ENCODE data around the gene ZNF880. TPM values are rescaled to one million over a fixed set of nuclear protein-coding genes. Genes with fewer than 3 reads are reported as not detected.
"Not testable (repeated sequence)": the region's sequence is repeated elsewhere in the genome, so short reads cannot be mapped to it uniquely, and the experiment has no call there.

ZNF880 gene
- polyA plus RNA-seq, 1 experiment = 12.9 TPM

DNA sequence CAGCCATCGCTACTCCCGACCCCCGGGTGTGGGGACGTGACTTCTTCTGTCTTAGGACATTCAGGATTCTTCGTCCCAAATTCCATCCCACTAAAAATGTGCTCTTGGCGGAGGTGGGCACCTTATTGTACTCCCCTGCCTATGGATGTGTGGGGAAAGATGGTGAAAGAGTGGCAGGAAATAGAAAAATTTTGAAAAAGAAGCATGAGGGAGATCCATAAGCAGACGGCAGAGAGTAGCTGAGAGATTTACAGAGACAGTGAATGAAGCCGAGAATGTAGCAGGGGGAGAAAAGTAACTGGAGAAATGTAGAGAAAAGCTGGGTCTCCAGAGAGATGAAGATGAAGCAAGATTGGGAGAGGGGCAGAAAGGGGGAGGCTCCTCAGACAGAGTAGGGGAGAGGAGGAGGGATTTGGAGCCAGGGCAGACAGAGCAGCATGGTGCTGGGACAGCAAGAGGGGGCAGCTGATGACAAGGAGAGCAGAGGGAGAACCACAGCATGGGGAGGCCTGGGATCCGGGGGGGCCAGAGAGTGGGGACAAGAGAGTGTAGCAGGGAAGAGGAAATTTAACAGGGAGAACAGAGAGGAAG, 32.8 kb upstream of the ZNF880 start:
- TF ChIP-seq, protein P1, sequence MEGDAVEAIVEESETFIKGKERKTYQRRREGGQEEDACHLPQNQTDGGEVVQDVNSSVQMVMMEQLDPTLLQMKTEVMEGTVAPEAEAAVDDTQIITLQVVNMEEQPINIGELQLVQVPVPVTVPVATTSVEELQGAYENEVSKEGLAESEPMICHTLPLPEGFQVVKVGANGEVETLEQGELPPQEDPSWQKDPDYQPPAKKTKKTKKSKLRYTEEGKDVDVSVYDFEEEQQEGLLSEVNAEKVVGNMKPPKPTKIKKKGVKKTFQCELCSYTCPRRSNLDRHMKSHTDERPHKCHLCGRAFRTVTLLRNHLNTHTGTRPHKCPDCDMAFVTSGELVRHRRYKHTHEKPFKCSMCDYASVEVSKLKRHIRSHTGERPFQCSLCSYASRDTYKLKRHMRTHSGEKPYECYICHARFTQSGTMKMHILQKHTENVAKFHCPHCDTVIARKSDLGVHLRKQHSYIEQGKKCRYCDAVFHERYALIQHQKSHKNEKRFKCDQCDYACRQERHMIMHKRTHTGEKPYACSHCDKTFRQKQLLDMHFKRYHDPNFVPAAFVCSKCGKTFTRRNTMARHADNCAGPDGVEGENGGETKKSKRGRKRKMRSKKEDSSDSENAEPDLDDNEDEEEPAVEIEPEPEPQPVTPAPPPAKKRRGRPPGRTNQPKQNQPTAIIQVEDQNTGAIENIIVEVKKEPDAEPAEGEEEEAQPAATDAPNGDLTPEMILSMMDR (IDR thresholded peaks at IDR 0.05; ENCODE audit: insufficient read depth, low read depth, low read length) = no peak

DNA sequence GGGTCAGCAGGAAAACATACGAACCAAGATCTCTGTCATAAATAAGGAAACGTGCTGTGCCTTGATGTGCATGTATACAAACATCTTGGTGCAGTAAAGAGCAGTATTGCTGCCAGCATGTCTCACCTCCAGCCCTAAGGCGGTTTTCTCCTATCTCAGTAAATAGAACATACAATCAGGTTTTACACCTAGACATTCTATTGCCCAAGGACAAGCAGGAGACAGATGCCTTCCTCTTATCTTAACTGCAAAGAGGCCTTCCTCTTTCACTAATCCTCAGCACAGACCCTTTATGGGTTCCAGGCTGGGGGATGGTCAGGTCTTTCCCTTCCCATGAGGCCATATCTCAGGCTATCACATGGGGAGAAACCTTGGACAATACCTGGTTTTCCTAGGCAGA, 30.7 kb upstream of the ZNF880 start:
- DNase-seq (ENCODE audit: low read depth); CTCF ChIA-PET; H3K27me3 ChIP-seq (ENCODE audit: control insufficient read depth, insufficient read depth, low read length); POLR2A ChIA-PET; H3K36me3 ChIP-seq (ENCODE audit: control insufficient read depth, insufficient read depth, low read length); H3K4me3 ChIP-seq (ENCODE audit: low read depth, low read length): not testable (repeated sequence)

More for the DNA sequence above, 32.8 kb upstream of the ZNF880 start:
- POLR2A ChIA-PET = no interaction called here
- CTCF ChIA-PET = interaction anchor here (0.6 to 1.0 kb wide), 2 partner anchors 13 to 153 kb away, joined by 3 read pairs; no protein-coding TSS in a partner anchor
- H3K4me3 ChIP-seq (ENCODE audit: low read depth, low read length) = peak overlapping the region; percentile 73
- H3K27me3 ChIP-seq (ENCODE audit: control insufficient read depth, insufficient read depth, low read length) = no peaks in the 10 kb centered on the region
- no peak for DNase-seq (ENCODE audit: low read depth)
- no peaks in the 10 kb centered on the region for H3K36me3 ChIP-seq (ENCODE audit: control insufficient read depth, insufficient read depth, low read length)

DNA sequence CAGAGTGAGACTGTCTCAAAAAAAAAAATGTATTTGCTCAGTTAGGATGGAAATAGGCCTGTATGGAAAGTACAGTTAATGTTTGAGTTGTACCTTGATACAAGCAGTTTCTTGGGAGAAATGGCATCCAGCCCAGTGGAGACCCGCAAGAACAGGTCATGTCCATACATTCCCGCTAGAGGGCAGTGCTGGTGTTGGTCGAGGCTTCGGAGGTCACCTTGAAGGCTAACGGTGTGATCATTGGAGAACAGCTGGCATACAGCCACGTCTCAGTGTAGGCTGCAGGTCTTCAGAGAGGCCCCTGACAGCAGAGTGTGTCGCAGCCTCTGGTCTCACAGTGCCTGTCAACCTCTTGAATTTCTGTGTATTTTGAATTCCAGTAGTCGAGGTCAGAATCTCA, 26.2 kb upstream of the ZNF880 start:
- H3K4me3 ChIP-seq (ENCODE audit: low read depth, low read length) = no peak overlapping the region
- no peaks in the 10 kb centered on the region for H3K36me3 ChIP-seq (ENCODE audit: control insufficient read depth, insufficient read depth, low read length)
- no peak for DNase-seq (ENCODE audit: low read depth)
- POLR2A ChIA-PET = no interaction called here
- H3K27me3 ChIP-seq (ENCODE audit: control insufficient read depth, insufficient read depth, low read length) = no peaks in the 10 kb centered on the region
- TF ChIP-seq, protein P1 (IDR thresholded peaks at IDR 0.05; ENCODE audit: insufficient read depth, low read depth, low read length) = peak; percentile 27; the same call in 1 of the 2 replicates
- CTCF ChIA-PET = interaction anchor here (0.7 kb wide), 1 partner anchor 1252 kb away, joined by 3 read pairs; no protein-coding TSS in a partner anchor

DNA sequence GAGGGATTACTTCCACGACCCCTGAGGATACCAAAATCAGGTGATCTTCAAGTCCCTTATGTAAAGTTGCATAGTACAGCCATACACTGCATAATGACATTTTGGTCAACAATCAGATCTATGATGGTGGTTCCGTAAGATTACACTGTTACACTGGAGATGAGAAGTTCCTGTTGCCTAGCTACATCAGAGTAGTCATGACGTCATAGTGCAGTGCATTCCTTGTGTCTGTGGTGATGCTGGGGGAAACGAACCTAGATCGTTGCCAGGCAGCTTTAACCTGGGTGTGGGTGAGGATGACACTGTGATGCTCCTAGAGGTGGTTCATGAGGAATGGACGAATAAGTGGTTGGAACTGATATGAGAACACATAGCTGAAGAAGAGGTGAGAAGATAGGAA, 24.6 kb upstream of the ZNF880 start:
- CTCF ChIA-PET = no interaction called here
- POLR2A ChIA-PET = interaction anchor here (0.6 kb wide), 1 partner anchor 414 kb away, joined by 4 read pairs; no protein-coding TSS in a partner anchor
- TF ChIP-seq, protein P1 (IDR thresholded peaks at IDR 0.05; ENCODE audit: insufficient read depth, low read depth, low read length) = no peak

DNA sequence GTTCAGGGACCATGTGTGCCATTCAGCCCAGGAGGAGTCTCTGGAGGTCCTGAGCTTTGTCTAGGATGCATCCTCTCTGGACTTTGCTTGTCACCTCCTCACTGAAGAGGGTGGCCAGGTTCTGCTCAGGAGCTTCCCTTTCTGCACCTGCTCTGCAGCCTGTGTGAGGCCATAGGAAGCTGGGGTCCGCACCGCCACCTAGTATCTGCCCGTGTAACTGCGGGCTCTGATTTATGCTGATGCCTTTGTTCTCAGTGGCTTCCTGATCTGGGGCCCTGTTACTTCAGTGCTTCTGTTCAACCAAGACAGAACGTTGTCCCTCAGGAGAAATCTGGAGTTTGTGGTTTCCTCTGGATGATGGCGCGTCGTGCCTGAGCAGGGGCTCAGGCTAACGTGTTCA, 18.2 kb upstream of the ZNF880 start:
- H3K27me3 ChIP-seq (ENCODE audit: control insufficient read depth, insufficient read depth, low read length) = no peaks in the 10 kb centered on the region
- POLR2A ChIA-PET = no interaction called here
- no peak for DNase-seq (ENCODE audit: low read depth)
- CTCF ChIA-PET = no interaction called here
- peaks cover 5% of the 10 kb centered on the region for H3K36me3 ChIP-seq (ENCODE audit: control insufficient read depth, insufficient read depth, low read length)
- TF ChIP-seq, protein P1 (IDR thresholded peaks at IDR 0.05; ENCODE audit: insufficient read depth, low read depth, low read length) = no peak
- H3K4me3 ChIP-seq (ENCODE audit: low read depth, low read length) = no peak overlapping the region

More for the DNA sequence above, 24.6 kb upstream of the ZNF880 start:
- DNase-seq (ENCODE audit: low read depth) = no peak
- Histone ChIP-seq H3K4me3 (ENCODE audit: low read depth, low read length) (no peak overlapping the region), H3K27me3 (ENCODE audit: control insufficient read depth, insufficient read depth, low read length) (no peaks in the 10 kb centered on the region), H3K36me3 (ENCODE audit: control insufficient read depth, insufficient read depth, low read length) (no peaks in the 10 kb centered on the region)

DNA sequence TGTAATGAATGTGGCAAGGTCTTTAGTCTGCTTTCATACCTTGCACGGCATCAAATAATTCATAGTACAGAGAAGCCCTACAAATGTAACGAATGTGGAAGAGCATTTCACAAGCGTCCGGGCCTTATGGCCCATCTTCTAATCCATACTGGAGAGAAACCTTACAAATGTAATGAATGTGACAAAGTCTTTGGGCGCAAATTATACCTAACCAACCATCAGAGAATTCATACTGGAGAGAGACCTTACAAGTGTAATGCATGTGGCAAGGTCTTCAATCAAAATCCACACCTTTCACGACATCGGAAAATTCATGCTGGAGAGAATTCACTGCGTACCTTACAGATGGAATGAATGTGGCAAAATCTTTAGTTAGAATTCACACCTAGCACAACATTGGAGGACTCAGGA, 3.3 kb upstream of the ZNF880 start:
- no peaks in the 10 kb centered on the region for H3K27me3 ChIP-seq (ENCODE audit: control insufficient read depth, insufficient read depth, low read length)
- ChIA-PET POLR2A (no interaction called here), CTCF (no interaction called here)
- H3K36me3 ChIP-seq (ENCODE audit: control insufficient read depth, insufficient read depth, low read length) = no peaks in the 10 kb centered on the region
- DNase-seq (ENCODE audit: low read depth) = no peak
- TF ChIP-seq, protein P1 (IDR thresholded peaks at IDR 0.05; ENCODE audit: insufficient read depth, low read depth, low read length) = no peak
- no peak overlapping the region for H3K4me3 ChIP-seq (ENCODE audit: low read depth, low read length)

Data from BJ (cell line).